HG02678 (cell line): ENCODE data around the gene RNASEH2A.

Experiments
- ATAC-seq: cut with Tn5 transposase; IDR thresholded peaks from one replicate; pipeline ENCODE4 v1.9.1; 2021; ENCODE audit warnings: mild to moderate bottlenecking, moderate library complexity; ENCODE audit not compliant: unreplicated experiment

RNASEH2A gene

DNA sequence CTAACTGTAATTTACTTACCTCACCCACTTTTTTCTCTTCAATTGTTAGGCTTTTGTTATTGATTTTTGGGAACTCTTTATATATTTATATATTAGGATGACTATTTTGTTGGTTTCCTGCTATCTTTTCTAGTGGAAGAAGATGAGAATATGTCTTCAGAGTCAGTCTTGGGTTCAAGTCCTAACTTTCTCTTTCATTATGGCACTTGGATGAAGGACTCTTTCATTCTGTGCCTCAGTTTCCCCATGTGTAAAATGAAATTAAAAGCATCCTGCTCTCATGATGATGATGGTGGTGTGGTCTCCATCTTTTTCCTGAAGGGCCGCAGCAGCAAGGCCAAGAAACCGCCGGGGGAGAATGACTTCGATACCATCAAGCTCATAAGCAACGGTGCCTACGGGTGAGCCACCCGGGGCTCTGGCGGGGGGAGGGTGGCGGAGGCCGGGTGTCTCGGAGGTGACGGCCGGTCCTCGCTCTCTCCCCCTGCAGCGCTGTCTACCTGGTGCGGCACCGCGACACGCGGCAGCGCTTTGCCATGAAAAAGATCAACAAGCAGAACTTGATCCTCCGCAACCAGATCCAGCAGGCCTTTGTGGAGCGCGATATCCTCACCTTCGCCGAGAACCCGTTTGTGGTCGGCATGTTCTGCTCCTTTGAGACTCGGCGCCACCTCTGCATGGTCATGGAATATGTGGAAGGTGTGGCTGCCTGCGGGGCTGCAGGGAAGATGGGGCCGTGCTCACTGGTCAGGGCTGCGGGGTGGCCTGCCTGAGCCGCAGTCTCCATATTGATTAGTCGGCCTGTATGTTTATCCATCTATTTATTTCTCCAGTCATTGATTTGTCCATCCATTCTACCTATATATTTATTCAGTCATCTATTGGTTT lies 51.9 kb downstream of the RNASEH2A start:
- ATAC-seq = no peak

DNA sequence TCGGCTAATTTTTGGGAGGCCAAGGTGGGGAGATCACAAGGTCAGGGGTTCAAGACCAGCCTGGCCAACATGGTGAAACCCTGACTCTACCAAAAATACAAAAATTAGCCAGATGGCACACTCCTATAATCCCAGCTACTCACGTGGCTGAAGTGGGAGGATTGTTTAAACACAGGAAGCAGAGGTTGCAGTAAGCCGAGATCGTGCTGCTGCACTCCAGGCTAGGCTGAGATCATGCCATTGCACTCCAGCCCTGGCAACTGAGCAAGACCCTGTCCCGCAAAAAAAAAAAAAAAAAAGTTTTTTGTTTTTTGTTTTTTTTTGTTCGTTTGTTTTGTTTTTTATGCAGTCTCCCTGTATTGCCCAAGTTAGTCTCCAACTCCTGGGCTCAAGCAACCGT lies 53.2 kb downstream of the RNASEH2A start:
- ATAC-seq = no peak
